HG02571 (cell line): ENCODE results near the gene RRM2.

Experiments used
- ATAC-seq: cut with Tn5 transposase; IDR thresholded peaks from one replicate; pipeline ENCODE4 v1.9.1; 2021; ENCODE audit warnings: mild to moderate bottlenecking, moderate library complexity; ENCODE audit not compliant: unreplicated experiment

The RRM2 gene

GRCh38 chr2:10169581-10169980 lies 47.0 kb downstream of the RRM2 start:
- no peak for ATAC-seq

GRCh38 chr2:10170256-10170655 lies 47.7 kb downstream of the RRM2 start:
- no peak for ATAC-seq

- ATAC-seq, result no peak
These were observed 48.7 kb downstream of the RRM2 start for GRCh38 chr2:10171006-10171800.

GRCh38 chr2:10172033-10172871 lies 49.7 kb downstream of the RRM2 start:
- no peak for ATAC-seq

GRCh38 chr2:10173258-10174005 lies 50.9 kb downstream of the RRM2 start:
- no peak for ATAC-seq

GRCh38 chr2:10174173-10174572 lies 51.6 kb downstream of the RRM2 start:
- no peak for ATAC-seq

GRCh38 chr2:10175441-10175840 lies 52.9 kb downstream of the RRM2 start:
- ATAC-seq, result no peak

GRCh38 chr2:10178751-10179150 lies 56.2 kb downstream of the RRM2 start:
- no peak for ATAC-seq

GRCh38 chr2:10179422-10179821 lies 56.9 kb downstream of the RRM2 start:
- ATAC-seq, result no peak

GRCh38 chr2:10180229-10180628 lies 57.7 kb downstream of the RRM2 start:
- no peak for ATAC-seq
